ENCODE results near the gene ABCA5.

DNA sequence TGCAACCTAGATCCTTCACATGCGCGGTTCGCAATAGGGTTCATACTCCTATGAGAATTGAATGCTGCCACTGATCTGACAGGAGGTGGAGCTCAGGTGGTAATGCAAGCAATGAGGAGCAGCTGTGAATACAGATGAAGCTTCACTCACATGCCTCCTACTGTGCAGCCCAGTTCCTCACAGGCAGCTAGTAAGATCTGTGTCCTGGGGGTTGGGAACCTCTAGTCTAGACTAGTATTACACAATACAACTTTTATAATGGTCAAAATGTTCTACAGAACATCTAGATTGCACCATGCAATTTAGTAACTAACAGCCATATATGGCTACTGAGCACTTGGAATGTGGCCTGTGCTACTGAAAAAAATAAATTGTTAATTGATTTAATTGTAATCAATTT lies 26.7 kb downstream of the ABCA5 start:
- TF ChIP-seq, protein P1, sequence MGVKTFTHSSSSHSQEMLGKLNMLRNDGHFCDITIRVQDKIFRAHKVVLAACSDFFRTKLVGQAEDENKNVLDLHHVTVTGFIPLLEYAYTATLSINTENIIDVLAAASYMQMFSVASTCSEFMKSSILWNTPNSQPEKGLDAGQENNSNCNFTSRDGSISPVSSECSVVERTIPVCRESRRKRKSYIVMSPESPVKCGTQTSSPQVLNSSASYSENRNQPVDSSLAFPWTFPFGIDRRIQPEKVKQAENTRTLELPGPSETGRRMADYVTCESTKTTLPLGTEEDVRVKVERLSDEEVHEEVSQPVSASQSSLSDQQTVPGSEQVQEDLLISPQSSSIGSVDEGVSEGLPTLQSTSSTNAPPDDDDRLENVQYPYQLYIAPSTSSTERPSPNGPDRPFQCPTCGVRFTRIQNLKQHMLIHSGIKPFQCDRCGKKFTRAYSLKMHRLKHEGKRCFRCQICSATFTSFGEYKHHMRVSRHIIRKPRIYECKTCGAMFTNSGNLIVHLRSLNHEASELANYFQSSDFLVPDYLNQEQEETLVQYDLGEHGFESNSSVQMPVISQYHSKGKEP (CRISPR knock-in tag; IDR thresholded peaks at IDR 0.05) = no peak
- TF ChIP-seq MED1 (CRISPR knock-in tag; IDR thresholded peaks at IDR 0.05) = no peak
